Neural cell (in vitro differentiated cells): Measurements from ENCODE around the gene KIF3B.
"Not testable (repeated sequence)": the region's sequence is repeated elsewhere in the genome, so short reads cannot be mapped to it uniquely, and the experiment has no call there.

Source experiments
- CTCF ChIP-seq: fragments of 450-650 bp; IDR thresholded peaks from 2 replicates; pipeline ENCODE4 v1.5.1; 2014; ENCODE audit warnings: antibody characterized with exemption, mild to moderate bottlenecking, moderate library complexity; ENCODE audit not compliant: poor library complexity, severe bottlenecking
- EP300 ChIP-seq: fragments of 450-650 bp; conservative IDR thresholded peaks from 2 replicates; pipeline ENCODE4 v1.6.1; 2014; ENCODE audit warnings: antibody characterized with exemption, mild to moderate bottlenecking, moderate library complexity; ENCODE audit not compliant: poor library complexity, severe bottlenecking

GRCh38 chr20:32383441-32383840 lies 106.0 kb downstream of the KIF3B start:
- not testable (repeated sequence) for TF ChIP-seq EP300, CTCF
